GM19463 (cell line): Measurements from ENCODE around the gene RNASEL.
"Not testable (repeated sequence)": the region's sequence is repeated elsewhere in the genome, so short reads cannot be mapped to it uniquely, and the experiment has no call there.

Source experiments
- ATAC-seq: cut with Tn5 transposase; IDR thresholded peaks from one replicate; pipeline ENCODE4 v1.9.1; 2021; ENCODE audit warnings: mild to moderate bottlenecking, moderate library complexity; ENCODE audit not compliant: unreplicated experiment

Gene RNASEL

DNA sequence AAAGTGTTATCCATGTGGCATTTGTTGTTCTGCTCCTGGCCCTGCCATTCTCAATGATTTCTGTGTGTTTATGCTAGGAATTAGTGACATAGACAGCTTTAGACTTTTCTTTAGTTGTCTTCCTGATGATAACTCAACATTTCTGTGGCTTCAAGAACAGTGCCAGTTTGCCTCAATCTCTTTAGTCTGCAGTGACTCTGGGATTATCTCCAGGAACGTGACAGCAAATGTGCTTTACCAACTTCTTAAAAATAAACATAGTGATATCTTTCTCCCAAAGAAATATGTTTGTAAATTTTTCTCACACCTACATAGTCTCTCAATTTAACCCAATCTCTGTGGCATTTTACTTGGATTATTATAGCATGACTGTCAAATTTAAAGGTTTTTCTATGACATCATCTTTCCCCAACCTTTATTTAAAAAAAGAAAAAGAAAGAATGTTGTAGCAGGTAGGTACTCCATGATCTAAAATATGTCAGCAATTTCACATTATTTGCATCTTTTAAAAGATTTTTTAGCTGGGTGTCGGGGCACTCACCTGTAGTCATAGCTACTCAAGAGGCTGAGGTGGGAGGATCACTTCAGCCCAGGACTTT lies 24.6 kb downstream of the RNASEL start:
- ATAC-seq = no peak

DNA sequence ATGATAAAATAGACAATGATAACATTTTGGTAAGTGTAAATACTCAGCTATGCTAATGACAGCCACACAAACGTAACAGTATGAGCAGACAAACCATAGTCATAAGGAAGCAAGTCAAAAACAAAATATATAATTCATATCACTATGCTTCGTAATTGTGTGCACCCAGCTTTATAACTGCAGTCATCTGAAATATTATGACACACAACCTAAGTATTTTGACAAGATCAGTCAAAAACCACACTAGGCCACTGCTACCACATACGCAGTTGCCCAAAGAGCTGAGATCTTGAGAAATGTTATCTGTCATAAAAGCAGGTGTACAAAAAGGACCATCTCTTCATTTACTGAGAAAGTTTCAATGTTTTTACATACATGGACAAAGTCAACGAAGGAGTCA lies 26.0 kb downstream of the RNASEL start:
- ATAC-seq = no peak

DNA sequence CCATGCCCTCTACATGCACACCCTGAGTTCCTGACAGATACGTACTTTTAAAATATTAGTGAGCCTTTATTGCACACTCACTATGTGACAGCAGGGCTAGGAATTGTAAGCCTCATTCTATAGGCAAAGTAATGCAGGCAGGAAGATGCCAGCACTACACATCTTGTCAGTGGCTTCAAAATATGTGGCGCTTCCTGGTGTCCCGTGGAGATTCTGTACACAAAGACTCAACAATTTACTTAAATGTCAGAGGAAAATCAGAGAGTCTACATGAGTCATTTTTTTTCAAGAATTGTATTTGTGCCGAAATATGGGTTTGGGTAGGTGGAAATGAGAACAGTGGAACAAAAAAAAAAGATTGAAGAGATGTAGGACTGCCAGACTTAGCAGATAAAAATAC lies 27.6 kb downstream of the RNASEL start:
- no peak for ATAC-seq

- ATAC-seq = no peak
Measured at GRCh38 chr1:182560392-182560984, 28.6 kb downstream of the RNASEL start.

DNA sequence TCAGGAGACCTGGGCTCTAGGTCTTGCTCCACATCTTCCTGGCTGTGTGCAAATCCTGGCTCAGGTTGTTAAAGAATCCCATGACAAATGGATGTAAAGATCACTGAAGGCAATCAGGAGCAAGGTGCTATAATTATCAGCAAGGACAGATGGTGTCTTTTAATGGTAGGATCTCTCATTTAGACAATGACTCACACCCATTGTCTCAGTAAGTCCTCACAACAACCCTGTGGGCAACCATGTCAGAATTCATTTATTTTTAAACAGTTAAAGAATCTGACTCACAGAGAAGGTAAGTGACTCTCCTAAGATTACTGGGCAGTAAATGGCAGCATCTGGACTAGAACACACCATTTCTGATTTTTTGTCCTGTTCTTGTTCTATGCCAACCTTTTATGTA lies 32.8 kb downstream of the RNASEL start:
- ATAC-seq = no peak

GRCh38 chr1:182555493-182555892 lies 33.6 kb downstream of the RNASEL start:
- no peak for ATAC-seq

DNA sequence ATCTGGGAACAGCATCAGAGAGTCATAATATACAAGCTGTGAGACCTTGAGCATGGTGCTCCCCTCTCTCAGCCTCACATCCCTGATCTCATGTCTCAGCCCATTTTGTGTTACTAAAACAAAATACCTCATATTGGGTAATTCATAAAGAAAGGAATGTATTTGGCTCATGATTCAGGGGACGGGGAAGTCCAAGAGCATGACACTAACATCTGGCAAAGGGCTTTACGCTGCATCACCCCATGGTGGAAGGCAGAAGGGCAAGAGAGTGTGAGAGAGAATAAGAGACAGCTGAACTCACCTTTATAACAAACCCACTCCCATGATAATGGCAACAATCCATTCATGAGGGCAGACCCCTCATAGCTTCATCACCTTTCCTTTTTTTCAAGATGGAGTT lies 36.5 kb downstream of the RNASEL start:
- ATAC-seq = no peak

DNA sequence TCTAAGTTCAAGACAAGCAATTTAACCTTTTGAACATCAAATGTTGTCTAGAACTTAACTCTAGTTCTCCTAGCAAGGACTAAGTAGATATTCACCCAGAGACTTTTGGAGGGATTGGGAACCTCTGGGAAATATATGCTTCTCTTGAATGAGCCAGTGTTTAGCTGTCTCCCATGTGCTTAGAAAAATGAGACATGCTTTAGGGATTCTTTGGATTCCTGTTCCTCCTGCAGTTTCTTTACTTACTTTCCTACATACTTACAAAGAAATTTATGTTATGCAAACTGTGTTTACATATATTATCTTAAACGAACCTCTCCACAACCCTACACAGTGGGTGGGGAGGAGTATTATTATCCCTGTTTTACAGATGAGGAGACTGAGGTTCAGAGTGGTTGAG lies 39.2 kb downstream of the RNASEL start:
- no peak for ATAC-seq

- no peak for ATAC-seq
Measured at GRCh38 chr1:182549346-182549745, 39.7 kb downstream of the RNASEL start.

DNA sequence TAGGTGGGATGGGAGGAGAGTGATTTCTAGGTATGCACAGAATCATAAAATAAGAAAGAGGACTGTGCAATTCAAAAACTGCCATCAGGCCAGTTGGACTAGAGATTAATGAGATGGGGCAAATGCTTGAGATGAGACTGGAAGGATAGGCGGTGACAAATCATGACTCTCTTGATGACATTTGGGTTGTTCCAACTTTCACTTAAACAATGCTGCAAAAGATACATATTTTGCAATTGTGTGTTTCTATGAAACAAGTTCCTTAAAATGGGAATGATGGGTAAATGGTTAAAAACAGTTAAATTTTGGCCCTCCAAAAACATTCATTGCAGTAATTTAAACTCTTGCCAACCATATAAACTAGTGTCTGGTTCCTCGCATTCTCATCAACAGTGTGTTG lies 55.2 kb downstream of the RNASEL start:
- no peak for ATAC-seq

DNA sequence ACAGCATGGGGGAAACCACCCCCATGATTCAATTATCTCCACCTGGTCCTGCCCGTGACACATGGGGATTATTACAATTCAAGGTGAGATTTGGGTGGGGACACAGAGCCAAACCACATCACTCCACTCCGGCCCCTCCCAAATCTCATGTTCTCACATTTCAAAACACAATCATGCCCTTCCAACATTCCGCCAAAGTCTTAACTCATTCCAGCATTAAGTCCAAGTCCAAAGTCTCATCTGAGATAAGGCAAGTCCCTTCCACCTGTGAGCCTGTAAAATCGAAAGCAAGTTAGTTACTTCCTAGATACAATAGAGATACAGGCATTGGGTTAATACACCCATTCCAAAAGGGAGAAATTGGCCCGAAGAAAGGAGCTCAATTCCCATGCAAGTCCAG lies 60.9 kb downstream of the RNASEL start:
- ATAC-seq = not testable (repeated sequence)

DNA sequence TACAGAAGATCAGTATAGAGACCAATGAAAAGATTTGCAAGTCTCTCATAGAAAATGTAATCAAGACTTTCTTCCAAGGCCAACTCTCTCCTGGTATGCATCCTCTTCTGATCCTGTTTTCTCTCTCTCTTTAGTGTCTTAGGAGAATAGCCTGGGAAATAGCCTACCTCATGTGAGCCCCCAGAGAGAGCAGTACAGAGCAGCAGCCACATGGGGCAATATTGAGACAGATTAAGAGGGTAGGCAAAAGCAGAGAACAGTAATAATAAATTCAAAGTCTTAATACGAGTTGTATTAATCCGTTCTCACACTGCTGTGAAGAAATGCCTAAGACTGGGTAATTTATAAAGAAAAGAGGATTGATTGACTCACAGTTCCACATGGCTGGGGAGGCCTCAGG lies 61.4 kb downstream of the RNASEL start:
- no peak for ATAC-seq

DNA sequence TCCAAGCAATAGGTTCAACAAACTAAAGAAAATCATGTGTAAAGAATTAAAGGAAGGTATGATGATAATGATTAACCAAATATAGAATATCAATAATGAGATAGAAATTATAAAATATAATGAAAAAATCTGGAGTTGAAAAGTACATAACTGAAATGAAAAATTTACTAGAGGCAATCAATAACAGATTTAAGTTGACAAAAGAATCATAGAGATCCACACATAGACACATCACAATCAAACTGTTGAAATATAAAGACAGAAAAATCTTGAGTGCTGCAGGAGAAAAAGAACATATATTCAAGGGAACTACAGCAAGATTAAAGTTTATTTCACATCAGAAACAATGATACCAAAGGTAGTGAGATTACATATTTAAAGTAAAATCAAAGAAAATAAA lies 63.7 kb downstream of the RNASEL start:
- ATAC-seq = no peak
